WTC11 (cell line): Measurements from ENCODE around the gene DNM3. TPM values are rescaled to one million over a fixed set of nuclear protein-coding genes. Genes with fewer than 3 reads are reported as not detected.

ENCODE experiments used
- ATAC-seq: fragments of 200-7000 bp; cut with Tn5 transposase; 2 replicates; pipeline ENCODE4 v1.10.0; 2021; ENCODE audit warnings: mild to moderate bottlenecking, moderate library complexity
- CTCF ChIA-PET: fragments of 300-600 bp; sonication (Branson Sonifier 250); formaldehyde crosslinking; loops from one replicate; lab custom pipeline; 2021; ENCODE audit warnings: antibody characterized with exemption; lab: Charles Lee
- POLR2A ChIA-PET: fragments of 350-600 bp; sonication (Branson Sonifier 250); formaldehyde crosslinking; loops from one replicate; lab custom pipeline; 2021; ENCODE audit warnings: antibody characterized with exemption; lab: Charles Lee
- DNase-seq: peaks from one replicate; pipeline ENCODE4 v3.0.0; 2021; ENCODE audit warnings: low spot score
- H3K27ac Mint-ChIP-seq: 2 replicates; pipeline ENCODE4 v1.8.0; 2021; ENCODE audit warnings: mixed read lengths
- H3K27me3 Mint-ChIP-seq: 2 replicates; pipeline ENCODE4 v1.8.0; 2021; ENCODE audit warnings: low read depth, mild to moderate bottlenecking, moderate library complexity, mixed read lengths
- H3K36me3 Mint-ChIP-seq: 2 replicates; pipeline ENCODE4 v1.8.0; 2021; ENCODE audit warnings: mixed read lengths
- H3K4me1 Mint-ChIP-seq: 2 replicates; pipeline ENCODE4 v1.8.0; 2022; ENCODE audit warnings: mixed read lengths
- H3K4me3 Mint-ChIP-seq: 2 replicates; pipeline ENCODE4 v1.8.0; 2021; ENCODE audit warnings: mild to moderate bottlenecking, moderate library complexity, mixed read lengths
- H3K9me3 Mint-ChIP-seq: 2 replicates; pipeline ENCODE4 v1.8.0; 2021; ENCODE audit warnings: mixed read lengths
- E2F1 ChIP-seq: sonication (generic); formaldehyde crosslinking; IDR thresholded peaks from 2 replicates; pipeline ENCODE4 v1.8.0; 2022; ENCODE audit warnings: mild to moderate bottlenecking, missing genetic modification reagents
- E2F5 ChIP-seq: sonication (generic); formaldehyde crosslinking; IDR thresholded peaks from 2 replicates; pipeline ENCODE4 v1.8.1; 2022; ENCODE audit warnings: mild to moderate bottlenecking, moderate library complexity, missing genetic modification reagents
- EMX1 ChIP-seq: fragments of 250-450 bp; sonication (Bioruptor Pico); IDR thresholded peaks from 2 replicates; pipeline ENCODE4 v1.8.0; 2021; ENCODE audit warnings: mild to moderate bottlenecking
- ERG ChIP-seq: fragments of 250-450 bp; sonication (Bioruptor Pico); IDR thresholded peaks from 2 replicates; pipeline ENCODE4 v1.8.0; 2021; ENCODE audit warnings: mild to moderate bottlenecking
- FOXJ3 ChIP-seq: sonication (generic); formaldehyde crosslinking; IDR thresholded peaks from 2 replicates; pipeline ENCODE4 v1.9.0; 2021; ENCODE audit warnings: missing genetic modification reagents, mild to moderate bottlenecking, borderline replicate concordance
- FOXK1 ChIP-seq: sonication (generic); formaldehyde crosslinking; IDR thresholded peaks from 2 replicates; pipeline ENCODE4 v1.8.0; 2022; ENCODE audit warnings: mild to moderate bottlenecking, moderate library complexity, missing genetic modification reagents
- GABPB1 ChIP-seq: sonication (generic); formaldehyde crosslinking; IDR thresholded peaks from 2 replicates; pipeline ENCODE4 v1.8.1; 2023; ENCODE audit warnings: mild to moderate bottlenecking, missing genetic modification reagents
- IRF2 ChIP-seq: sonication (generic); formaldehyde crosslinking; IDR thresholded peaks from 2 replicates; pipeline ENCODE4 v1.8.0; 2022; ENCODE audit warnings: low read depth, missing genetic modification reagents, borderline replicate concordance
- MYBL2 ChIP-seq: sonication (generic); formaldehyde crosslinking; IDR thresholded peaks from 2 replicates; pipeline ENCODE4 v1.8.1; 2023; ENCODE audit warnings: mild to moderate bottlenecking, moderate library complexity, missing genetic modification reagents
- NR1H2 ChIP-seq: sonication (generic); formaldehyde crosslinking; IDR thresholded peaks from 2 replicates; pipeline ENCODE4 v1.9.0; 2021; ENCODE audit warnings: mild to moderate bottlenecking, moderate library complexity, missing genetic modification reagents
- OVOL2 ChIP-seq: fragments of 250-450 bp; sonication (Bioruptor Pico); IDR thresholded peaks from 2 replicates; pipeline ENCODE4 v1.9.0; 2021; ENCODE audit warnings: mild to moderate bottlenecking, borderline replicate concordance
- STAT6 ChIP-seq: sonication (generic); formaldehyde crosslinking; conservative IDR thresholded peaks from 2 replicates; pipeline ENCODE4 v1.8.1; 2023; ENCODE audit warnings: mild to moderate bottlenecking, low read depth, missing genetic modification reagents, moderate library complexity
- TEAD1 ChIP-seq: sonication (generic); formaldehyde crosslinking; IDR thresholded peaks from 2 replicates; pipeline ENCODE4 v1.8.0; 2022; ENCODE audit warnings: mild to moderate bottlenecking, missing genetic modification reagents
- USF1 ChIP-seq: sonication (generic); formaldehyde crosslinking; IDR thresholded peaks from 2 replicates; pipeline ENCODE4 v1.8.0; 2022; ENCODE audit warnings: mild to moderate bottlenecking, missing genetic modification reagents
- USF2 ChIP-seq: sonication (generic); formaldehyde crosslinking; IDR thresholded peaks from 2 replicates; pipeline ENCODE4 v1.8.1; 2023; ENCODE audit warnings: mild to moderate bottlenecking, missing genetic modification reagents, moderate library complexity
- ZNF121 ChIP-seq: sonication (generic); formaldehyde crosslinking; IDR thresholded peaks from 2 replicates; pipeline ENCODE4 v1.8.0; 2023; ENCODE audit warnings: missing genetic modification reagents
- ZNF138 ChIP-seq: sonication (generic); formaldehyde crosslinking; conservative IDR thresholded peaks from 2 replicates; pipeline ENCODE4 v1.8.1; 2022; ENCODE audit warnings: mild to moderate bottlenecking, moderate library complexity, missing genetic modification reagents
- ZNF512 ChIP-seq: sonication (generic); formaldehyde crosslinking; IDR thresholded peaks from 2 replicates; pipeline ENCODE4 v1.8.1; 2022; ENCODE audit warnings: missing genetic modification reagents, borderline replicate concordance
- total RNA-seq: library from RNA; stranded (reverse); gene quantifications from 3 replicates; pipeline ENCODE4 v1.2.3, GENCODE V29; 2021

The DNM3 gene
- total RNA-seq, 1 experiment from 2014 or later, result 1.9 TPM

- no peak for TF ChIP-seq E2F5
- no peak for TF ChIP-seq TEAD1 (CRISPR knock-in tag)
- no peak for TF ChIP-seq GABPB1 (CRISPR knock-in tag)
- TF ChIP-seq OVOL2 (CRISPR knock-in tag), result no peak
- TF ChIP-seq STAT6, result no peak
- no peak for TF ChIP-seq ZNF121 (CRISPR knock-in tag)
Observed at GRCh38 chr1:172090511-172090817, 249.2 kb downstream of the DNM3 start (continued).

GRCh38 chr1:172095846-172096245 is 254.5 kb downstream of the DNM3 start:
- Mint-ChIP-seq H3K4me1 (peaks cover 31% of the 10 kb centered on the region), H3K9me3 (peaks cover 37% of the 10 kb centered on the region), H3K27me3 (no peaks in the 10 kb centered on the region), H3K27ac (no peak overlapping the region), H3K4me3 (no peak overlapping the region), H3K36me3 (peaks cover 20% of the 10 kb centered on the region)
- TF ChIP-seq FOXJ3 (CRISPR knock-in tag) (no peak), NR1H2 (CRISPR knock-in tag) (no peak), ZNF512 (no peak), E2F1 (CRISPR knock-in tag) (no peak), MYBL2 (CRISPR knock-in tag) (no peak), STAT6 (no peak), ZNF138 (CRISPR knock-in tag) (no peak), OVOL2 (CRISPR knock-in tag) (no peak), IRF2 (CRISPR knock-in tag) (no peak), USF2 (no peak), USF1 (no peak), EMX1 (CRISPR knock-in tag) (no peak), ERG (no peak), FOXK1 (no peak)
- DNase-seq, result no peak
- no peak for ATAC-seq
- ChIA-PET CTCF (no interaction called here), POLR2A (no interaction called here)
